ENCODE measurements around the gene TIPARP.
"Not testable (repeated sequence)": the region's sequence is repeated elsewhere in the genome, so short reads cannot be mapped to it uniquely, and the experiment has no call there.

The TIPARP gene

DNA sequence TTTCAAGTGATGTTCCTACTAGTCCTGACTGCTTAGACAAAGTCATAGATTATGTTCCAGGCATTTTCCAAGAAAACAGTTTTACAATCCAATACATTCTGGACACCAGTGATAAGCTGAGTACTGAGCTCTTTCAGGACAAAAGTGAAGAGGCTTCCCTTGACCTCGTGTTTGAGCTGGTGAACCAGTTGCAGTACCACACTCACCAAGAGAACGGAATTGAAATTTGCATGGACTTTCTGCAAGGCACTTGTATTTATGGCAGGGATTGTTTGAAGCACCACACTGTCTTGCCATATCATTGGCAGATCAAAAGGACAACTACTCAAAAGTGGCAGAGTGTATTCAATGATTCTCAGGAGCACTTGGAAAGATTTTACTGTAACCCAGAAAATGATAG, 3.8 kb downstream of the TIPARP start:
- no peak for DNase-seq

DNA sequence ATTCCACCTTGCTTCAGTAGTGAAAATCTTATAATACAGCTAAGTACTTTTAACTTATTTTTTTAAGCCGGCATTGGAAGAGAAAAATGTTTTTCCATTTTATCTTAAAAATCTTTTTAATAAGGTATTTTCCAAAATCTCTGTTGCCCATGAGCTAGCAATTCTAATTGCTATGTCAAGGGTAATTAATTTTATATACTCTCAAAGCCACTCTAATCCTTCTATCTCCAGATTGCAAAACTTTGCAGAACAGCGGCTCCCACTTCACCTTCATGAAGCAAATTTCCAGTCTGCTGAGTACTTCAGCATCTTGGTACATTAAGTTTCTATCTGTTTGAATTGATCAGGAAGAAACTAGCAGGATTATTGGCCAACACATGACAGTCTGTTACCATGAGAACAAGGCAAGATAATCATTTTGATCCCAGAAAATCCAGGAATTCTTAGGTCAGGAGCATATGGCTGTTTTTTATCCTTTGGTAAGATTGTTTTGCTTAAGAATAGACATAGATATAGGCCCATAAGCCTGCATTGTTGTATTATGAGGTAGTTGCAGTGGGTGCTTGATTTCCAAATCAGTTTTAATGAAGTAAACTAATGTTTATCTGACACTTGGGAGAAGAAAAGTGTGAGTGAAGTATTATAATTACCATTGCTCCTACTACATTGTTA, 6.0 kb downstream of the TIPARP start:
- no peak for DNase-seq

DNA sequence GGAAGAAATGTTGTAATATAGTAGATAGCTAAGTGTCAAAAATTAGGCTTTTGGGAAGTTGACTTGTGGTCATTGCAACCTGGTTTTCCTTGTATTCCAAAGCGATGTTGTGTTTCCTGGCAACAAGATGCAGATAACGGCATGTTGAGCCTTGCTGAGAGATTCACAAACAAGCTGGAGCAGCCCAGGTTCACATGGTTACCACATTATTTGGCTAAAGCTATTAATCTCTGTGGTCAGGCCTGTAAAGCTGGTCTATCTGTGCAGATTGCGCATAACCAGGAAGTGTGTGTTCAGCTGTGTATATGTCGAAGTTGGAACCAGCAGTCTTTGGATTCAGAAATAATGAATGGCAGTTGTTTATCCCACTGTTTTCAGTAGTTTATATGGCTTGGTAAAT, 6.6 kb downstream of the TIPARP start:
- DNase-seq, result peak; percentile 97

DNA sequence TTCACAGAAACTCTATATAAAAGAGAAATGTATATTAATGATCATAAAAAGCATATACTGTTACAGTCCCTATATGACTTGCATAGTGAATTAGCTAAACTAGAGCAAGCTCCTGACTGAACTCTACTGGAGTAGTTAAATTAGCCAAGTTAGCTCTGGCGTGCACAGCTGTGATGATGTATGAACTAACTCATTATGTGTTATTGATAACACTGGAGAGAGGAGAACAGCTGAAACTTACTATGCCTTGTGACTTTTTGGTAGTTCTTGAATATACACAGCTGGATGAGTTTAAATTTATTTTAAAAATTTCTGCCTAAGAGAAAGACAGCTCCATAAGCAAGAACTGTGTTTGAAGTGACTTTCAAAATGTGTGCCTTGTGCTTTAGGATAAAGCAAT, 8.1 kb downstream of the TIPARP start:
- DNase-seq, result no peak

DNA sequence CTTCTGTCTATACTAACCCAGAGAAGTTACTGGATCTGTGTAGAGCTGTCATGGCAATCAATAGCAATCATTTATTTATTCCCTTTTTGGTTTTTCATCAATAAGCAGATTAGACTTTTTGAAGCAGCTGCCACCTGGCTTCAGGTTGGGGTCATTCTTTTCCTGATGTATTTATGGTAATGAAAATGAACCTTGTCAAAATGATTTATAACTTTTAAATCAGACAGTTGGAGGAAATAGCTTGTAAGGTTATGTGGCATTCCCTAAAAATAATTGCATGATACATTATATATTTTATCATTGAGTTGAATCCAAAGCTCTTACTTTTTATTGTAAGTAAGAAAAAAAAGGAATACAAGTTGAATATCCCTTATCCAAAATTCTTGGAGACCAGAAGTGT, 8.6 kb downstream of the TIPARP start:
- no peak for DNase-seq

DNA sequence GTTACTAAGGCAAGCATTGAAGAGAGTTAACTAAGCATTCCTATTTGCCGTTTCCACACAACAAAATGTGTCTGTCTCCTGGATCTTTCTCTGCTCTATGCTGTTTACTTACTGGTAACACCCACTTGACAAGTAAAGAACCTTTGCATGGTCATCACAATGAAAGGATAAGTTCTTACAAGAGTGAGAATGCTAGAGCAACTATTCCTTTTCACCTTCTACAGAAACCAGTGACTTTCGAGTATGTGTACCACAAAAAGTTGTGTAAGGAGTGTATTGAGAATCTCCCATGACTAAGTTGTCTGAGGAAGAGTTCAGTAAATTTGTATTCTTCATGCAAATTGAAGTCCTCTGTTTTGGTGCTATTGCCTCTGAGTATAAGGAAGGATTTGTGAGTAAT, 10.8 kb downstream of the TIPARP start:
- no peak for DNase-seq

DNA sequence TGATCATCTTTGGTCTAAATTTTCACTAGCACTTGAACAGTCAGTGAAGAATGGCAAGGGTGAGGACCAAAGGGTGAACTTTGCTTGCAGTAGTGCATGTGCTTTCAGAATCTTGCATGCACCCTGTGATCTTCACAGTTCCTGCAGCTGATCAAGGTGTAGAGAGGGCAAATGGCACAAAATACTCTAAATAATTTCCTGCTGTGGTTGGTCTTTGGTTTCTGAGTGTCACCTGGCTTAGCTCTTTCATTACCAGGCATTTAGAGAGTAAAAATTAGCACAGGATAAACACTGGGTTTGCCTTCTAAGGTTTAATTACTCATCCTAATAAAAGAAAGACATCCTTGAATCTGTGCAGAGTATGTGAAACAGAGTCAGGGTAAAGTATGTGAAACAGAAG, 11.4 kb downstream of the TIPARP start:
- no peak for DNase-seq

DNA sequence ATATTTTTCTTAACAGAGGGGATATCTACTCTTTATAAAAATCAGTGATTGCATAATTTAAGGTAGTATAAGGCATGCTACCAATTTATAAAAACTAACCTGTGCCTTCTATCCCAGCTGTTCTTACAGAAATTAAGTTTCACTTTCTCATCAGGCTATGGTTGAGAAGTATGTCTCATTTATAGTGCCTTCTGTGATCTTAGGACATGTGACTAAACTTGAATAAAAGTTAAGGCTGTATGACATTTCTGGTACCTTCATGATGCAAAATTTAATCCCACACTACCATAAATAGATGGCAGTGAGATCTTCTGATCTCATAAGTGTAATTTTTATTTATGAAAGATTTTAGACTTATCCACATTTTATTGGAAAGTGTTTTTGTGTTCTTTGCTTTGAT, 12.6 kb downstream of the TIPARP start:
- no peak for DNase-seq

DNA sequence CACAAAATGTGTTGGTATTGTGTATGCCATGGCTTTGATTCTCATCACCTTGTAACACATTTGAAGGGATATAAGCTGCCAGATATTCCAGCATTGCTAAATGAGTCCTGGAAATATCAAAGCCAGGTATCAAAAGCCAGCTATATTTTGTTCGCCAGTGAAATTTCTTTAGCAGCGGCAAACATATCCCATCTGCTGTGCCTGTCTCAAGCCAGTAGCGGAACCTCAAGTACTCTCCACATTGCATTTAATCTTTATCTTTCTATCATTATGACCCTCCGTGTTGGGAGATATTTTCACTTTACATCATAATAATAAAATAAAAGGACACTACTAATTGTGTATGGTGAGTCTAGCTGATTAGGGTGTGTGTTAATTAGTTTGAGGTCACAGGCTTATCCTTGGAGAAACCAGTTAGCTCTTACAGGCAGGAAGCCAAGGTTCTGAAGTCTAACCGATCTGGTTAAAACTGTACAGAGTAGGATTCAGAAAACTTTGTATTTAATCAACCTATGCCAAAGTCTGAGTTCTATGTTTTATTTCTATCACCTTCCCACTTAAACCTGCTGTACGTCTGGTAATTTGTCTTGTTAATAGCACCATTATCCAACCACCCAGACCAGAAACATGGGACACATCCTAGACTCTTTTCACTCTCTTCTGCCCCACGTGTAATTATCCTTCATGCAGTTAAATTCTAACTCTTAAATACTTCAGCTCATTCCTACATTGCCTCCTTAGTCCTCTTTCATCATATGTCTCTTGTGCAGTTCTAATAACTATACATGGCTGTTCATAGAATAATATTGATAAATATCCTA, 14.5 kb downstream of the TIPARP start:
- no peak for DNase-seq

DNA sequence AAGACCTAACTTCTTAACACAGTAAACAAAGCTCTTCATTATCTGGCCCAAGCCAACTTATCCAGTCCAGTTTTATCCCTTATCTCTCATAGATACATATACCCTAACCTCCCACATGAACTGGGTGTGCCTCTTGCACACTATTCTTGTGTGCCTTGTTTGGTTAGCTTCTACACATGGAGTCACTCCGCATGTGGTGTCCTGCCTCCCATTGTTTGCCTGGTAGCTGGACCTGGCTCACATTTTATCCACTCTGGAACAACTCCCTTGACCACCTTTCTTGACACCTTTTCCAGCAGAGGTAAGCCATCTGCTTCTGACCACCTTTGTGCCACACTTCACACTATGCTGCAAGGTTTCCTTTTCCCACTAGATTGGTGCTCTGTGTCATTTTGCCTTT, 15.2 kb downstream of the TIPARP start:
- no peak for DNase-seq

DNA sequence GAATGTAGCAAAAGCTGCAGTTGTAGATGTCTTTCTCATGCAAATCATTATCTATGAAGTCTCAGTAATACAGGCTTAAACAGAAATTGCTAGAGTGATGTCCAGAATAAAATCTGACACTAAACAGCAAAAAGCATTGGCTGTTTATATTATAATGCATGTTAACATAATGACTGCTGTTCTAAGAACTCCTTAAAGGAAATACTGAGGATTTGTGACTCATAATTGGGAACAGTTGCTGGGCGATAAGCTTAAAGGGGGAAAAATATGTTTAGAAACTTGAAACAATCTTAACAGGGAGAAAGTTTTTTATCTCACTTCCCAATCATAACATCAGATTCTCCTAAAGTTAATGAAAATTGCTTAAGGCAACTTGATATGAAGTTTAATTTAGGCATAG, 17.5 kb downstream of the TIPARP start:
- peak; percentile 45 for DNase-seq

DNA sequence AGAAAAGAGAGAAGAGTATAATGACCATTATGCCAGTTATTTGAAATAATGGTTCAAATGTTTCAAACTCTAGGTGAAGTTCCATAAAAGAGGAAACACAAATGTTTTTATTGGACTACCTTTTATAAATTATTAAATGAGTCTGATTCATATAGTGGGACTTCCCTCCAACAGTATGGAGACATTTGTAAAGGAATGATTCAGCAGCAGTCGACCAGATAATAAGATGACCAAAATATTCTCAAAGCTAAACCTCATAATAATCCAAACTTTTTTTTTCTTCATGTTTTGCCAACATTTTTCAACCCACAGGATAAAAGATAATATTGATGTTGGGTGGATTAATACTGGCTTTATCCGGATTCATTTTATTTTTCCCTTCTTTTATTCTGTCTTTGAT, 18.8 kb downstream of the TIPARP start:
- peak; percentile 52 for DNase-seq

DNA sequence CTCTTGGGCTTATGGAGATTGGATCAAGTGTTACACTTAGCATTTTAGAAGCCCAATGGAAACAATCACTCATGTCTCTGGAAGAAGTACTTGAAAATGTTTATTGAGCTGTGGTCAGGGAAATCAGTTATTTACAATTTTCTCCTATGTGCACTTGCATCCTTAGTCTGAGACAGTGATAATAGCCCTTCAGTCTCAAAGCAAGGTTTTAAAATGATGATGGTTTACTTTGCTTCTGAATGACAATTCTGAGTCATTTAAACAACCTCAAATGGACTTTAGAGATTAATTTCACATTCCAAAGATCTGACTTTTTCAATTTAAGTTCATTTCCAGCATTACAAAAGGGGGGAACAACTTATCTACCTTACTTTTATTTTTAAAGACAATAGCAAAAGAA, 20.1 kb downstream of the TIPARP start:
- DNase-seq, result peak; percentile 2

DNA sequence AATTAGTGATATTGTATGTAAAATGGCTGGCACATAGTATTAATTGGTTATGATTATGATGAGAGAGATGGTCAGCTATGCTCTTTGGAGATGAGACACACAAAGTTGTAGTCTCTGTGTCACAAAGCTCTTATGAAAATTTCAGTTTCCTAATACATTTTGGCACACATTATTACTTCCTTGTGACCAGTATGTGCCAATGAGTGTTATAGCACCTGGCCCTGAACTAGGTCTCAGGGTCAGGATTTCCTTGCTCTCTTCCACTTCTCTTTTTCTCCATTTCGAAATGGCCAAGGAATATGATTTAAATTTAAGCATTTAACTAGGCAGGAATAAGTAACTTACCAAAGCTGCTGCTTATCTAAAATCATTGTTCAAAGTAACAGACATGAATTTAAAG, 28.0 kb downstream of the TIPARP start:
- DNase-seq, result no peak

DNA sequence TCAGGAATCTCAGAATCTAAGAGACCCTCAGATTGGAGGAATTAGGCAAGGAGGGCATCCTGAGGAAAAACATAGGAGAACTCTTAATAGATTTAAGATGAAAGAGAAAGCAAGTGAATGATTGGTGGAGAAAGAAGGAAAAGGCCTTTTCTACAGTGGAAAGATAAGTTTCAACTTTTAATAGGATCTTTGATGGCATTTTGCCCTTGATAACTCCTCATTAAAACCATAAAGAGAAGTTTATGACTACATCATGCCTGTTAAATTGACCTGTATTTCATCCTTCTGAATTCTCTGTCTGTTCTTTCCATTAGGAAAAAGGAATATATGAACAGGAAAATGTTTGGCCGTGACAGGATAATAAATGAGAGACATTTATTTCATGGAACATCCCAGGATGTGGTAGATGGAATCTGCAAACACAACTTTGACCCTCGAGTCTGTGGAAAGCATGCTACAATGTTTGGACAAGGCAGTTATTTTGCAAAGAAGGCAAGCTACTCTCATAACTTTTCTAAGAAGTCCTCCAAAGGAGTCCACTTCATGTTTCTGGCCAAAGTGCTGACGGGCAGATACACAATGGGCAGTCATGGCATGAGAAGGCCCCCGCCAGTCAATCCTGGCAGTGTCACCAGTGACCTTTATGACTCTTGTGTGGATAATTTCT, 30.1 kb downstream of the TIPARP start:
- no peak for DNase-seq

DNA sequence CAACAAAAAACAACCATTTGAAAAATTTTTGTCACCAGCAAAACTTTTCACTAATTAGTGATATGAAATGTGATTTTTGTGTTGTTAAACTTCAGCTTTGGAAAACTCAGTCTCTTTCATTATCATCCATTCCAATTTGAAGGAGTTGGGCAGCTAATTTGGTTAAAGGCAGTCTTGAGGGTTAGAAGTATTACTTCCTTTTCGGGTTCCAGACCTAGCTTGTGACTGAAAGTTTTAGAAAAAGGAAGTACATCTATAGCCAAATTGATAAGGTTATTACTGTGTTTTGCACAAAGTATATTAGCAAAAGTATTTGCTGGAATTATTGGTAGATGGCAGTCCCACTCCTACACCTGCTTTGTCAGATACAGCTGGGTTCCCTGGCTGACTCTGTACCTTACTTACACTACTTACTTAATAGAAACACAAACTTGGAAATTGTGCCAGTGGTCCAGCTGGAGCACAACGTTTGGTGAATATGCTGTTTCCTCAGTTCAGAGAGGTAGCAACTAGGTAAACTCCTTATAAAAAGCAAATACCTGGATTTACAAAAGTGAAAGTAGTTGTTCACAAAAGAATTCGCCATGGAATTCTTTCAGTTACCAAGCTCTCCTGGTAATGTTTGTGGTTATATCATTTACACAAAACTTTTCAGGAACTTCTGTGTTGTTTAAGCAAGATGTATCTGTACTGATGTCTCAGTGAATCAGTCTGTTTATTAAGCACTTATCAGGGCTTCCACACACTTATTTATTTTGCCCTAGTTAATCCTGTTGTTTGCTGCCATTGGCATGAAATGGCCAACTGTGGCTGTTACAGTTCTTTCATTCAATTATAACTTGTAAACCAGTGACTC, 31.6 kb downstream of the TIPARP start:
- no peak for DNase-seq

DNA sequence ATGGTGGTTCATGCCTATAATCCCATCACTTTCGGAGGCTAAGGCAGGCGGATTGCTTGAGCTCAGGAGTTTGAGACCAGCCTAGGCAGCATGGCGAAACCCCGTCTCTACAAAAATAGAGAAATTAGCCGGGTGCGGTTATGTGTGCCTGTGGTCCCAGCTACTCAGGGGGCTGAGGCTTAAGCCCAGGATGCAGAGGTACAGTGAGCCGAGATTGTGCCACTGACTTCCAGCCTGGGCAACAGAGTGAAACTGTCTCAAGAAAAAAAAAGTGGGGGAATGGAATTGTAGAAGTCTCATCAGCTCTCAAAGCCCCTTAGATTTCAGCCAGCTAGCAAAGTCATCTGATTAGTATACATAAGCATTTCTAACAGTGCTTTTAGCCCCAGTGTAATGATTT, 33.2 kb downstream of the TIPARP start:
- no peak for DNase-seq

DNA sequence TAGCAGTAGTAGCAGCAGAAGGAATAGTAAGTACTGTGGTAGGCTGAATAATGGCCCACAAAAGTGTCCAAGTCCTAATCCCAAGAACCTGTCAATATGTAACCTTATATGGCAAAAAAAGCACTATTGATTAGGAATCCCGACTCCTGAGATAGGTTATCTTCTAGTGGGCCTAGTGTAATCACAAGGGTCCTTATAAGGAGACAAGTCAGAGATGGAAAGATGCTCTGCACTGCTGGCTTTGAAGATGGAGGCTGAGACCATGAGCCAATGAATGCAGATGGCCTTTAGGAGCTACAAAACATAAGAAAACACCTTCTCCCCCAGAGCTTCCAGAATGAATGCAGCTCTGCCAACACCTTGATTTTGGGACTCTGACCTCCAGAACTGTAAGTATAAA, 36.0 kb downstream of the TIPARP start:
- DNase-seq, result no peak

DNA sequence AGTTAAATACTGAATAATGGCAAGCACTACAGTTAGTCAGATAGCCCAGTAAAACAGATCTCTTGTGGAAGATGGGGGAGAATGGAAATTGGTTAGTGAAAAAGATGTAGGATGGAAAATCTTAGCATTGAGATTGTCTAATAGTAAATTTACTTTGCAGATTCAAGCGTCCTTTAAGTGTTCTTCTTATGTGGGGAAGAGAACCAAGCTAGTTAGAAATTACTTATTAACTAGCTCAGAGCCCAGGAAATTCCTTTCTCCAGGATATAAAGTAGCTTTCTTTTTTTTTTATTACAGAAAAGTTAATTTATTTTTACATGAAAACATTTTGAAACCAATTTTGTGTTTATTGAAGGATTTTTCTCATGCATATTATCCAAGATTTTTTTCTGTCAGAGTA, 36.7 kb downstream of the TIPARP start:
- no peak for DNase-seq

DNA sequence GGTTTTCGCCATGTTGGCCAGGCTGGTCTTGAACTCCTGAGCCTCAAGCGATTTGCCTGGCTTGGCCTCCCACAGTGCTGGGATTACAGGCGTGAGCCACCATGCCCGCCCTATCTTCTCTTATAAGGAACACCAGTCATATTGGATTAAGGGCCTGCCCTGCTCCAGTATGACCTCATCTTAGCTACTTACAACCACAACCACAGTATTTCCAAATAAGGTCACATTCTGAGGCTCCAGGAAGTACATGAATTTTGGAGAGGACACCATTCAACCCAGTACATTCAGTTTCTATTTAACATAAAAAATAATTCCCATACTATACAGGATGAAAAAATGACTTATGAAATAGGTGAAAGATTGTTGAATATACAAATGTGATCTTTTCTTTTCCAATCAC, 37.6 kb downstream of the TIPARP start:
- DNase-seq, result not testable (repeated sequence)

DNA sequence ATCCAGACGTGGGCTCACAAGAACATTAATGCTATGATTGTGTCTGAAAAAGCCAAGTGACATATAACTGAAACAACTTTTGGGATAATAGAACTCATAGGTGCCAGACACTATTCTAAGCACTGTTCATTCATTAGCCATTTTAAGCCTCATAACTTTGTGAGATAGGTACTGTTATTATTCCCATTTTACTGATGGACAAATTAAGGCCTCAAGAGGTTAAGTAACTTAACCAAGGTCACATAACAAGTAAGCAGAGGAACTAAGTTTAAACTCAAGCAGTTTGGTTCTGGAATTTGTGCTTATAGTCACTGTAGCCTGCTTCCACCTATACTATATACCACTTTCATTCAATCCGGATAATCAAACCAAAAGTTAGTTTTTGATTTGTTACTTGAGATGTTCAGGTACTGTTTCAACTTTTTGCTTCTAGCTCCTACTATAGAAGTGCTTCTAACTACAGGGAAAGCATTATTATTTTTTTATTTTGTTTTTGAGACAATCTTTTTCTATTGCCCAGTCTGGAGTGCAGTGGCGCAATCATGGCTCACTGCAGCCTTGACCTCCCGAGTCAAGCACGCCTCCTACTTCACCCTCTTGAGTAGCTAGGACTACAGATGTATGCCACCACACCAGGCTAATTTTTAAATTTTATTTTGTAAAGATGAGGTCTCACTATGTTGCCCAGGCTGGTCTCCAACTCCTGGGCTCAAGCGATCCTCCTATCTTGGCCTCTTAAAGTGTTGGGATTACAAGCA, 41.9 kb downstream of the TIPARP start:
- DNase-seq, result no peak

DNA sequence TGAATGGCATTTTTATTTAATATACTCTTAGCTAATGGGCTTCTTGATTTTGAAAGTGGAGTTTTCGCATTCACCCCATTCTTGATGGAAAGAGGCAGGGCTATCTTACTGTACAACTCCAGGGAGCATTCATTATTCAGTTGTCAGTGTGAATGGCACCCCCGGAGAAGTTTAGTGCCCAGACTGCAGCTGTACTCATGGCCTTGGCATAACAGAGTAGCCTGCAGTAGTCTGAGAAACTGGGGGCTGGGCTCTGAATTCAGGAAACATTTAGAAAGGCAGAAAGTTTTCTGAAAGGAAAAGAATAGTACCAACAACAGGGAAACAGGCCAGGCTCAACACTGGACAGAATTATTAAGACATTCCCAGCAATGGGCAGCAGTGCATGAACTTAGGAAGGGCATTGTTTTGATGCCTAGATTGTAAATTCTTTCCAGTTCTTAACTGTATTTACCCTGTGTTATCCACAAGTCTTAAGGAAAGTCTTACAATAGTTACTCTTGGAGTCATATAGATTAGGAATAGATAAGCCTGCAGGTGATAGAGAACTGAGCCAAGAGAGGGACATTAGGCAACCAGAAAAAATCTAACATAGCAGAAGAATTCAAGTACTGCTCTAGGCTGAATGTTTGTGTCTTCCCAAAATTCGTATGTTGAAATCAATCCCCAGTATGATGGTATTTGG, 44.4 kb downstream of the TIPARP start:
- DNase-seq, result peak; percentile 18
